GM08714 (cell line): ENCODE measurements around the gene CETN3.

ENCODE experiments used
- H3K4me3 ChIP-seq: fragments of 200-500 bp; sonication (Bioruptor generic); 2 replicates; pipeline ENCODE4 v1.5.1; 2014; ENCODE audit warnings: mild to moderate bottlenecking, low read length, inconsistent platforms
- ZNF274 ChIP-seq: IDR thresholded peaks from 2 replicates; pipeline ENCODE4 v1.6.1; 2012; ENCODE audit warnings: mild to moderate bottlenecking, low read depth, low read length

The CETN3 gene

GRCh38 chr5:90409318-90410177 is at the start of gene CETN3:
CETN3 (minus strand) TSS chr5:90409756; CDS start chr5:90409661, 95 bp downstream.
- peak within 1 kb of the TSS; percentile 83 for H3K4me3 ChIP-seq
- TF ChIP-seq ZNF274: no peak

GRCh38 chr5:90446961-90447360 is 37.4 kb upstream of the CETN3 start:
- TF ChIP-seq ZNF274: no peak
- no peak overlapping the region for H3K4me3 ChIP-seq

GRCh38 chr5:90440644-90441043 is 31.1 kb upstream of the CETN3 start:
- H3K4me3 ChIP-seq: no peak overlapping the region
- no peak for TF ChIP-seq ZNF274

- no peak for TF ChIP-seq ZNF274
- H3K4me3 ChIP-seq: no peak overlapping the region
Observed at GRCh38 chr5:90438100-90438499, 28.5 kb upstream of the CETN3 start.

GRCh38 chr5:90437663-90438062 is 28.1 kb upstream of the CETN3 start:
- no peak overlapping the region for H3K4me3 ChIP-seq
- TF ChIP-seq ZNF274: no peak

- no peak overlapping the region for H3K4me3 ChIP-seq
- TF ChIP-seq ZNF274: no peak
Observed at GRCh38 chr5:90434116-90434714, 24.7 kb upstream of the CETN3 start.

- no peak overlapping the region for H3K4me3 ChIP-seq
- TF ChIP-seq ZNF274: no peak
Observed at GRCh38 chr5:90424245-90424644, 14.7 kb upstream of the CETN3 start.

- H3K4me3 ChIP-seq: no peak overlapping the region
- TF ChIP-seq ZNF274: no peak
Observed at GRCh38 chr5:90421136-90421535, 11.6 kb upstream of the CETN3 start.

GRCh38 chr5:90418214-90418613 is 8.7 kb upstream of the CETN3 start:
- TF ChIP-seq ZNF274: no peak
- no peak overlapping the region for H3K4me3 ChIP-seq

GRCh38 chr5:90410178-90410762 is 714 bp upstream of the CETN3 start:
- peak overlapping the region; percentile 83 for H3K4me3 ChIP-seq
- no peak for TF ChIP-seq ZNF274

- TF ChIP-seq ZNF274: no peak
- H3K4me3 ChIP-seq: peak overlapping the region; percentile 78
Observed at GRCh38 chr5:90408571-90409317, 812 bp downstream of the CETN3 start.

- TF ChIP-seq ZNF274: no peak
- H3K4me3 ChIP-seq: no peak overlapping the region
Observed at GRCh38 chr5:90406466-90406865, 3.1 kb downstream of the CETN3 start.

GRCh38 chr5:90402521-90403255 is 6.9 kb downstream of the CETN3 start:
- TF ChIP-seq ZNF274: no peak
- no peak overlapping the region for H3K4me3 ChIP-seq

- H3K4me3 ChIP-seq: no peak overlapping the region
- no peak for TF ChIP-seq ZNF274
Observed at GRCh38 chr5:90399251-90399650, 10.3 kb downstream of the CETN3 start.
